Neural cell (in vitro differentiated cells): ENCODE data around the gene GPATCH3. TPM values are rescaled to one million over a fixed set of nuclear protein-coding genes. Genes with fewer than 3 reads are reported as not detected.
"Not testable (repeated sequence)": the region's sequence is repeated elsewhere in the genome, so short reads cannot be mapped to it uniquely, and the experiment has no call there.

Experiments
- H2AFZ ChIP-seq: fragments of 200-600, 300-800 bp; sonication (generic), shearing (Covaris generic); 2 replicates; pipeline ENCODE4 v1.6.0; 2014; ENCODE audit warnings: low read depth, mild to moderate bottlenecking, antibody characterized with exemption, low read length, moderate library complexity
- H3F3A ChIP-seq: fragments of 200-600 bp; shearing (Covaris generic); 2 replicates; pipeline ENCODE4 v1.6.1; 2016; ENCODE audit warnings: mild to moderate bottlenecking, moderate library complexity, mixed read lengths, antibody characterized with exemption, low read length; ENCODE audit not compliant: insufficient read depth, poor library complexity, severe bottlenecking
- H3K27ac ChIP-seq: fragments of 200-600, 300-800 bp; sonication (generic), shearing (Covaris generic); 2 replicates; pipeline ENCODE4 v1.5.1; 2014; ENCODE audit warnings: mild to moderate bottlenecking, low read length, moderate library complexity
- H3K27me3 ChIP-seq: fragments of 300-800, 200-600 bp; sonication (generic), shearing (Covaris generic); 2 replicates; pipeline ENCODE4 v1.6.0; 2014; ENCODE audit warnings: mild to moderate bottlenecking, low read depth, low read length, moderate library complexity; ENCODE audit not compliant: insufficient read depth
- H3K36me3 ChIP-seq: fragments of 300-800, 200-600 bp; sonication (generic), shearing (Covaris generic); 2 replicates; pipeline ENCODE4 v1.5.1; 2014; ENCODE audit warnings: mild to moderate bottlenecking, antibody characterized with exemption, low read length, moderate library complexity; ENCODE audit not compliant: insufficient read depth
- H3K4me2 ChIP-seq: fragments of 300-800, 200-600 bp; sonication (generic), shearing (Covaris generic); 2 replicates; pipeline ENCODE4 v1.6.0; 2014; ENCODE audit warnings: mild to moderate bottlenecking, low read length
- H3K4me3 ChIP-seq: fragments of 300-800, 200-600 bp; sonication (generic), shearing (Covaris generic); 2 replicates; pipeline ENCODE4 v1.5.1; 2014; ENCODE audit warnings: mild to moderate bottlenecking, low read length, moderate library complexity
- H3K79me2 ChIP-seq: fragments of 200-600 bp; shearing (Covaris generic); replicated peaks from 2 replicates; pipeline ENCODE4 v1.6.0; 2014; ENCODE audit warnings: mild to moderate bottlenecking, low read length, moderate library complexity; ENCODE audit not compliant: insufficient read depth
- H3K9ac ChIP-seq: fragments of 300-800, 200-600 bp; sonication (generic), shearing (Covaris generic); 2 replicates; pipeline ENCODE4 v1.6.1; 2016; ENCODE audit warnings: mild to moderate bottlenecking, low read length, mixed read lengths
- H3K9me2 ChIP-seq: fragments of 200-600 bp; shearing (Covaris generic); 2 replicates; pipeline ENCODE4 v1.6.1; 2016; ENCODE audit warnings: mild to moderate bottlenecking, low read length, mixed read lengths; ENCODE audit not compliant: insufficient read depth
- H3K9me3 ChIP-seq: fragments of 200-600, 300-800 bp; sonication (generic), shearing (Covaris generic); 2 replicates; pipeline ENCODE4 v1.6.1; 2016; ENCODE audit warnings: mild to moderate bottlenecking, mixed run types, low read length, moderate library complexity, mixed read lengths
- H4K20me1 ChIP-seq: fragments of 200-600 bp; shearing (Covaris generic); 2 replicates; pipeline ENCODE4 v1.6.1; 2016; ENCODE audit warnings: mild to moderate bottlenecking, mixed run types; ENCODE audit not compliant: insufficient read depth
- EP300 ChIP-seq: fragments of 450-650 bp; conservative IDR thresholded peaks from 2 replicates; pipeline ENCODE4 v1.6.1; 2014; ENCODE audit warnings: antibody characterized with exemption, mild to moderate bottlenecking, moderate library complexity; ENCODE audit not compliant: poor library complexity, severe bottlenecking
- EZH2 ChIP-seq: fragments of 200-600, 300-800 bp; shearing (Covaris generic), sonication (generic); IDR thresholded peaks from 2 replicates; pipeline ENCODE4 v1.6.1; 2014; ENCODE audit warnings: antibody characterized with exemption, low read length, borderline replicate concordance, mild to moderate bottlenecking; ENCODE audit not compliant: insufficient read depth, poor library complexity, severe bottlenecking
- MXI1 ChIP-seq: fragments of 450-650 bp; conservative IDR thresholded peaks from 2 replicates; pipeline ENCODE4 v1.6.1; 2014; ENCODE audit warnings: antibody characterized with exemption, mild to moderate bottlenecking; ENCODE audit not compliant: poor library complexity, severe bottlenecking
- POLR2AphosphoS5 ChIP-seq: IDR thresholded peaks from 2 replicates; pipeline ENCODE4 v1.6.1; 2012
- RAD21 ChIP-seq: fragments of 450-650 bp; conservative IDR thresholded peaks from 2 replicates; pipeline ENCODE4 v1.6.1; 2014; ENCODE audit warnings: antibody characterized with exemption, mild to moderate bottlenecking, moderate library complexity
- SMC3 ChIP-seq: fragments of 450-650 bp; conservative IDR thresholded peaks from 2 replicates; pipeline ENCODE4 v1.6.1; 2014; ENCODE audit warnings: antibody characterized with exemption, mild to moderate bottlenecking, moderate library complexity; ENCODE audit not compliant: poor library complexity
- TAF1 ChIP-seq: IDR thresholded peaks from 2 replicates; pipeline ENCODE4 v1.6.1; 2012; ENCODE audit warnings: low read depth
- polyA plus RNA-seq: library from polyadenylated mRNA; depleted of rRNA; stranded (reverse); fragments of >200 nt; gene quantifications from 2 replicates; pipeline ENCODE4 v1.2.3, GENCODE V29; 2014
- TF ChIP-seq, protein P1 (sequence below): IDR thresholded peaks from 2 replicates; pipeline ENCODE4 v1.6.1; 2012; ENCODE audit warnings: borderline replicate concordance
- TF ChIP-seq, protein P2 (sequence below): fragments of 450-650 bp; IDR thresholded peaks from 2 replicates; pipeline ENCODE4 v1.5.1; 2014; ENCODE audit warnings: antibody characterized with exemption, mild to moderate bottlenecking, moderate library complexity; ENCODE audit not compliant: poor library complexity, severe bottlenecking

The GPATCH3 gene
- polyA plus RNA-seq, 1 donor from 2014 or later: 7.1 TPM

DNA sequence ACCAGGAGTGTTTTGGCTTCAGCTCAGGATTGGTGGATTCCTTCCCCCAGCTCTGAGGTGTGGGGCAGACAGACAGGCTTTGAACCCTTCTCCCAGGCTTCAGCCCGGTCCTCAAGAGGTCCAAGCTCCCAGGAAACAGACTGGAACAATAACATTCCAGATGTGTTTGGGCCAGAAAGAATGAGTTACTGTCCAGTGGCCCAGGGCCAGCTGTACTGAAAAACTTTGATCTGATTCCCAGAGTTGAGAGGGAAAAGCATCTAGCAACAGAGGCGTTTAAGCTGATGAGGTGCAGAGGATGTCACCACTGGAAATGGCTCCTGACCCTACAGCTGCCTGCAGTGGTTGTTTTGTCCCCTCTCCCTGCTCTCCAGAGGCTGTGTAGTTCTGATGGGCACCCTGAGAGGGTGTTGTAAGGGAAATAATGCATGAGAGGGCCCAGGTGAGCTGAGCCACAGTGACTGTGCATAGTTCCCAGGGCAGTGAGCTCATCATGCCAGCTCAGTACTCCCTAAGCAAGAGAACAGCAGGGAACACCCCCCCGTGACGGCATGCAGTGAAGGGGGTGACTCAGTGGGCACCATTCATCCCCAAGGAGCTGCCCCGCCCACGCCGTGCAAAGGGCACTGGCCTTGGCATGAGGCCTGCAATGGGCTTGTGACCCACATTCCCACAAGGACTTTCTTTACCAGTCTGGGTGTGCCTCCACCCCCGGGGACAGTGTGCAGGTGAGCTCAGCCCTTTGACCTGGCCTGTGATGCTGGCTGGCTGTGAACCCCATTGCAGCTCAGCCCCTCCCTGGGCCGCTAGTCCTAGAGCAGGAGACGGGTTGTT lies 51.1 kb downstream of the GPATCH3 start:
- Histone ChIP-seq H3K9me2 (no peaks in the 10 kb centered on the region), H4K20me1 (no peaks in the 10 kb centered on the region), H3K4me2 (no peak overlapping the region), H3K9me3 (no peaks in the 10 kb centered on the region), H3K36me3 (no peaks in the 10 kb centered on the region), H3F3A (no peaks in the 10 kb centered on the region), H3K27me3 (no peaks in the 10 kb centered on the region), H3K4me3 (no peak overlapping the region), H3K9ac (no peak overlapping the region), H3K27ac (no peak overlapping the region), H2AFZ (no peak overlapping the region), H3K79me2 (no peaks in the 10 kb centered on the region)
- TF ChIP-seq POLR2AphosphoS5 (no peak), EP300 (no peak), EZH2 (no peak), TAF1 (no peak), RAD21 (no peak), SMC3 (no peak)
- TF ChIP-seq, protein P1, sequence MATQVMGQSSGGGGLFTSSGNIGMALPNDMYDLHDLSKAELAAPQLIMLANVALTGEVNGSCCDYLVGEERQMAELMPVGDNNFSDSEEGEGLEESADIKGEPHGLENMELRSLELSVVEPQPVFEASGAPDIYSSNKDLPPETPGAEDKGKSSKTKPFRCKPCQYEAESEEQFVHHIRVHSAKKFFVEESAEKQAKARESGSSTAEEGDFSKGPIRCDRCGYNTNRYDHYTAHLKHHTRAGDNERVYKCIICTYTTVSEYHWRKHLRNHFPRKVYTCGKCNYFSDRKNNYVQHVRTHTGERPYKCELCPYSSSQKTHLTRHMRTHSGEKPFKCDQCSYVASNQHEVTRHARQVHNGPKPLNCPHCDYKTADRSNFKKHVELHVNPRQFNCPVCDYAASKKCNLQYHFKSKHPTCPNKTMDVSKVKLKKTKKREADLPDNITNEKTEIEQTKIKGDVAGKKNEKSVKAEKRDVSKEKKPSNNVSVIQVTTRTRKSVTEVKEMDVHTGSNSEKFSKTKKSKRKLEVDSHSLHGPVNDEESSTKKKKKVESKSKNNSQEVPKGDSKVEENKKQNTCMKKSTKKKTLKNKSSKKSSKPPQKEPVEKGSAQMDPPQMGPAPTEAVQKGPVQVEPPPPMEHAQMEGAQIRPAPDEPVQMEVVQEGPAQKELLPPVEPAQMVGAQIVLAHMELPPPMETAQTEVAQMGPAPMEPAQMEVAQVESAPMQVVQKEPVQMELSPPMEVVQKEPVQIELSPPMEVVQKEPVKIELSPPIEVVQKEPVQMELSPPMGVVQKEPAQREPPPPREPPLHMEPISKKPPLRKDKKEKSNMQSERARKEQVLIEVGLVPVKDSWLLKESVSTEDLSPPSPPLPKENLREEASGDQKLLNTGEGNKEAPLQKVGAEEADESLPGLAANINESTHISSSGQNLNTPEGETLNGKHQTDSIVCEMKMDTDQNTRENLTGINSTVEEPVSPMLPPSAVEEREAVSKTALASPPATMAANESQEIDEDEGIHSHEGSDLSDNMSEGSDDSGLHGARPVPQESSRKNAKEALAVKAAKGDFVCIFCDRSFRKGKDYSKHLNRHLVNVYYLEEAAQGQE: no peak

DNA sequence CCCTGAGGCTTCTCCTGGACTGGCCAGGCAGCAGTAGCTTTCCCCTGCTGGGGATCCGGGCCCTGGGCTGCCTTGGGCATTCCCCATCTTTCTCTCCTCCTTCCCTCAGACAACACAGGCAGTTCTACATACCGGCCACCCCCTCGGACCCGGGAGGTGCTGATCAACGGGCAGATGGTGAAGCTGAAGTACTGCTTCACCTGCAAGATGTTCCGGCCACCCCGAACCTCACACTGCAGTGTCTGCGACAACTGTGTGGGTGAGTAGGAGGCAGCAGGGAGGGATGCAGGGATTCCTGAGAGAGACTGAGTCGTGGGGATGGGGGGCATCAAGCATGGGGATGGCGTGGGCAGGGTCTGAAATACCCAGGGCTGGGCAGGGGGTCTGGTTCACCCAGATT lies 51.8 kb downstream of the GPATCH3 start:
- Histone ChIP-seq H3K9me2 (no peaks in the 10 kb centered on the region), H4K20me1 (no peaks in the 10 kb centered on the region), H3K4me3 (no peak overlapping the region), H3K79me2 (no peaks in the 10 kb centered on the region), H3K27ac (no peak overlapping the region), H2AFZ (no peak overlapping the region), H3K4me2 (no peak overlapping the region), H3K9ac (no peak overlapping the region), H3F3A (no peaks in the 10 kb centered on the region), H3K27me3 (no peaks in the 10 kb centered on the region), H3K9me3 (no peaks in the 10 kb centered on the region), H3K36me3 (no peaks in the 10 kb centered on the region)
- no peak for TF ChIP-seq RAD21
- TF ChIP-seq SMC3: no peak
- no peak for TF ChIP-seq EP300
- TF ChIP-seq POLR2AphosphoS5: no peak
- TF ChIP-seq, protein P2, sequence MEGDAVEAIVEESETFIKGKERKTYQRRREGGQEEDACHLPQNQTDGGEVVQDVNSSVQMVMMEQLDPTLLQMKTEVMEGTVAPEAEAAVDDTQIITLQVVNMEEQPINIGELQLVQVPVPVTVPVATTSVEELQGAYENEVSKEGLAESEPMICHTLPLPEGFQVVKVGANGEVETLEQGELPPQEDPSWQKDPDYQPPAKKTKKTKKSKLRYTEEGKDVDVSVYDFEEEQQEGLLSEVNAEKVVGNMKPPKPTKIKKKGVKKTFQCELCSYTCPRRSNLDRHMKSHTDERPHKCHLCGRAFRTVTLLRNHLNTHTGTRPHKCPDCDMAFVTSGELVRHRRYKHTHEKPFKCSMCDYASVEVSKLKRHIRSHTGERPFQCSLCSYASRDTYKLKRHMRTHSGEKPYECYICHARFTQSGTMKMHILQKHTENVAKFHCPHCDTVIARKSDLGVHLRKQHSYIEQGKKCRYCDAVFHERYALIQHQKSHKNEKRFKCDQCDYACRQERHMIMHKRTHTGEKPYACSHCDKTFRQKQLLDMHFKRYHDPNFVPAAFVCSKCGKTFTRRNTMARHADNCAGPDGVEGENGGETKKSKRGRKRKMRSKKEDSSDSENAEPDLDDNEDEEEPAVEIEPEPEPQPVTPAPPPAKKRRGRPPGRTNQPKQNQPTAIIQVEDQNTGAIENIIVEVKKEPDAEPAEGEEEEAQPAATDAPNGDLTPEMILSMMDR: no peak
- TF ChIP-seq, protein P1: no peak
- TF ChIP-seq EZH2: no peak
- TF ChIP-seq TAF1: no peak
- no peak for TF ChIP-seq MXI1

DNA sequence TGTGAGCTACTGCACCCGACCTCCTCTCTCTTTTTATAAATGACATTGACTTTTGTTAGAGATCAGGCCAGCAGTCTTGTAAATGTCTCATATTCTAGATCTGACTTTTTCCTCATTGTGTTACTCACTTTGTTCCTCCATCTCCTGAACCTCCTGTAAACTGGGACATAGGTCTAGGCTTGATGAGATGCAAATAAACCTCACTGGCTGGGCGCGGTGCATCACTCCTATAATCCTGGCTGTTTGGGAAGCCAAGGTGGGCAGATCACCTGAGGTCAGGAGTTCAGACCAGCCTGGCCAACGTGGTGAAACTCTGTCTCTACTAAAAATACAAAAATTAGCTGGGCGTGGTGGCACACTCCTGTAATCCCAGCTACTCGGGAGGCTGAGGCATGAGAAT lies 52.4 kb downstream of the GPATCH3 start:
- H3K79me2 ChIP-seq, H3K36me3 ChIP-seq, H3K4me3 ChIP-seq, H3F3A ChIP-seq, H3K27ac ChIP-seq, H3K9ac ChIP-seq, H2AFZ ChIP-seq, H3K9me2 ChIP-seq, H3K4me2 ChIP-seq, H4K20me1 ChIP-seq, H3K9me3 ChIP-seq, H3K27me3 ChIP-seq: not testable (repeated sequence)
